ENCODE data around the gene RNF32.

DNA sequence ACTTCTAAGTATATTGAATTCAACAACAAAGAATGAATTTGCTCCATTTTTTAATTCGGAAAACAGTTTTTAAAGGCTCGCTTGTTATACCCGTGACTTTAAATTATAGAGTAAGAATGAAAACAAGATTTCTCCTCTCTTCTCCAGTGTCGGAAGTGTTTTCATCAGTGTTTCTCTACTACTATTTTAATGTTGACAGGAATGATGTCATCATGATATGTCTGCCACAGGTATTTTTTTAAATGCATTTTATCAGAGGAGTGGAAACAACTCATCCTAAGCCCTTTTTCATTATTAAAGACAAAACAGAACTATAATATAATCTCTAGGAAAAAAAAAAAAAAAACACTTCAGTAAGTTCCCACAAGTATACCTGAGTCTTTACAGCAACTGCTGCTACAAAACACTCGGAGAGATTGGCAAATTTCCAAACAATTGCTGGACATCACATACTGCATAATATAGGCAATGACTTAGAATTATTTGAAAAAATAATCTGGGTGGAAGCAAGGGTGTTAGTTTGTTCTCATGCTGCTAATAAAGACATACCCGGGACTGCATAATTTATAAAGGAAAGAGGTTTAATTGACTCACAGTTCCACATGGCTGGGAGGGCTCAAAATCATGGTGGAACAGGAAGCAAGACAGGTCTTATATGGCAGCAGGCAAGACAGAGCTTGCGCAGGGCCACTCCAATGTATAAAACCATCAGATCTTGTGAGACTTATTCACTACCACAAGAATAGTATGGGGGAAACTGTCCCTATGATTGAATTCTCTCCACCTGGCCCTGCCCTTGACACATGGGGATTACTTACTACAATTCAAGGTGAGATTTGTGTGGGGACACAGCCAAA is 4.8 kb upstream of the RNF32 start:
- TF ChIP-seq, protein P1, sequence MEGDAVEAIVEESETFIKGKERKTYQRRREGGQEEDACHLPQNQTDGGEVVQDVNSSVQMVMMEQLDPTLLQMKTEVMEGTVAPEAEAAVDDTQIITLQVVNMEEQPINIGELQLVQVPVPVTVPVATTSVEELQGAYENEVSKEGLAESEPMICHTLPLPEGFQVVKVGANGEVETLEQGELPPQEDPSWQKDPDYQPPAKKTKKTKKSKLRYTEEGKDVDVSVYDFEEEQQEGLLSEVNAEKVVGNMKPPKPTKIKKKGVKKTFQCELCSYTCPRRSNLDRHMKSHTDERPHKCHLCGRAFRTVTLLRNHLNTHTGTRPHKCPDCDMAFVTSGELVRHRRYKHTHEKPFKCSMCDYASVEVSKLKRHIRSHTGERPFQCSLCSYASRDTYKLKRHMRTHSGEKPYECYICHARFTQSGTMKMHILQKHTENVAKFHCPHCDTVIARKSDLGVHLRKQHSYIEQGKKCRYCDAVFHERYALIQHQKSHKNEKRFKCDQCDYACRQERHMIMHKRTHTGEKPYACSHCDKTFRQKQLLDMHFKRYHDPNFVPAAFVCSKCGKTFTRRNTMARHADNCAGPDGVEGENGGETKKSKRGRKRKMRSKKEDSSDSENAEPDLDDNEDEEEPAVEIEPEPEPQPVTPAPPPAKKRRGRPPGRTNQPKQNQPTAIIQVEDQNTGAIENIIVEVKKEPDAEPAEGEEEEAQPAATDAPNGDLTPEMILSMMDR (IDR thresholded peaks at IDR 0.05; ENCODE audit: low read length): no peak
- no peak for TF ChIP-seq EZH2 (IDR thresholded peaks at IDR 0.05; ENCODE audit: borderline replicate concordance, low read length)
